Loucy (cell line): ENCODE measurements around the gene ATG4B.

Source experiments
- CTCF ChIP-seq: fragments of 200-600 bp; sonication (generic); conservative IDR thresholded peaks from 2 replicates; pipeline ENCODE4 v1.5.1; 2014; ENCODE audit warnings: mild to moderate bottlenecking, antibody characterized with exemption, low read length
- EZH2phosphoT487 ChIP-seq: fragments of 200-600 bp; IDR thresholded peaks from 2 replicates; pipeline ENCODE4 v1.6.1; 2018; ENCODE audit warnings: antibody characterized with exemption, mild to moderate bottlenecking, moderate library complexity, borderline replicate concordance

GRCh38 chr2:241653210-241653750, 15.8 kb downstream of the ATG4B start:
- TF ChIP-seq CTCF (no peak), EZH2phosphoT487 (no peak)
